ENCODE results near the gene E4F1.

- TF ChIP-seq EZH2 (IDR thresholded peaks at IDR 0.05; ENCODE audit: insufficient read depth, poor library complexity, severe bottlenecking) (no peak), EZH2phosphoT487 (IDR thresholded peaks at IDR 0.05; ENCODE audit: insufficient read depth, low read depth) (no peak)
Observed at GRCh38 chr16:2233872-2234812, 10.8 kb downstream of the E4F1 start.
